Keratinocyte (primary cell): ENCODE measurements around the gene ITGA7. TPM values are rescaled to one million over a fixed set of nuclear protein-coding genes. Genes with fewer than 3 reads are reported as not detected.

Experiments
- DNase-seq: peaks from one replicate; pipeline ENCODE4 v3.0.0-alpha.2; 2011; ENCODE audit warnings: low read depth, missing footprints, low spot score
- FAIRE-seq: peaks from 2 replicates; lab custom pipeline; 2011; peaks lifted over from hg19 to GRCh38; lab: Jason Lieb, UNC
- H2AFZ ChIP-seq: 2 replicates; pipeline ENCODE4 v1.6.0; 2012; ENCODE audit warnings: low read length, control low read depth, inconsistent platforms; ENCODE audit not compliant: control insufficient read depth
- H3K27ac ChIP-seq: 2 replicates; pipeline ENCODE4 v1.5.1; 2011; ENCODE audit warnings: low read length; ENCODE audit not compliant: control insufficient read depth, insufficient read depth
- H3K27me3 ChIP-seq: 3 replicates; pipeline ENCODE4 v1.6.0; 2011; ENCODE audit warnings: low read length; ENCODE audit not compliant: control insufficient read depth, insufficient read depth; ENCODE audit errors: extremely low read depth
- H3K36me3 ChIP-seq, 2 experiments: 2 replicates in 1 of 2; 3 replicates in 1 of 2; pipeline ENCODE4 v1.5.1; 2011; ENCODE audit warnings: low read length in 2 of 2, mild to moderate bottlenecking in 1 of 2; ENCODE audit not compliant: control insufficient read depth in 2 of 2, insufficient read depth in 2 of 2; ENCODE audit errors: extremely low read depth in 1 of 2
- H3K4me1 ChIP-seq: 3 replicates; pipeline ENCODE4 v1.5.1; 2011; ENCODE audit warnings: low read length; ENCODE audit not compliant: control insufficient read depth, insufficient read depth; ENCODE audit errors: extremely low read depth
- H3K4me2 ChIP-seq: 3 replicates; pipeline ENCODE4 v1.6.0; 2011; ENCODE audit warnings: low read depth, low read length; ENCODE audit not compliant: control insufficient read depth, insufficient read depth; ENCODE audit errors: extremely low read depth
- H3K4me3 ChIP-seq, 3 experiments: fragments of 200-600 bp in 1 of 3; sonication (generic) in 1 of 3; 2 replicates in 2 of 3; 3 replicates in 1 of 3; pipeline ENCODE4 v1.5.1; 2011 to 2016; ENCODE audit warnings: low read length in 3 of 3, mild to moderate bottlenecking in 3 of 3, control low read depth in 2 of 3, inconsistent platforms in 1 of 3, low read depth in 1 of 3, mixed read lengths in 1 of 3, mixed run types in 1 of 3, moderate library complexity in 1 of 3; ENCODE audit not compliant: control insufficient read depth in 2 of 3, insufficient read depth in 2 of 3; ENCODE audit errors: extremely low read depth in 1 of 3
- H3K79me2 ChIP-seq: 2 replicates; pipeline ENCODE4 v1.6.0; 2012; ENCODE audit warnings: low read length; ENCODE audit not compliant: control insufficient read depth, insufficient read depth
- H3K9ac ChIP-seq: 3 replicates; pipeline ENCODE4 v1.6.0; 2011; ENCODE audit warnings: low read length; ENCODE audit not compliant: control insufficient read depth, insufficient read depth; ENCODE audit errors: extremely low read depth
- H3K9me1 ChIP-seq: 3 replicates; pipeline ENCODE4 v1.6.0; 2011; ENCODE audit warnings: low read length; ENCODE audit not compliant: control insufficient read depth, insufficient read depth; ENCODE audit errors: extremely low read depth
- H3K9me3 ChIP-seq: 2 replicates; pipeline ENCODE4 v1.5.1; 2012; ENCODE audit warnings: low read depth, low read length; ENCODE audit not compliant: control insufficient read depth
- H4K20me1 ChIP-seq: 3 replicates; pipeline ENCODE4 v1.6.0; 2011; ENCODE audit warnings: low read length; ENCODE audit not compliant: control insufficient read depth, insufficient read depth; ENCODE audit errors: extremely low read depth
- EZH2 ChIP-seq: IDR thresholded peaks from one replicate; pipeline ENCODE4 v1.6.1; 2012; ENCODE audit warnings: inconsistent platforms, mild to moderate bottlenecking, low read length, moderate library complexity
- dilution Hi-C: fragments of 300-500 bp; cut with MboI; formaldehyde crosslinking; loops from one replicate; pipeline ENCODE4 v1.7.0; 2020; ENCODE audit warnings: low sequenced_read_pairs; ENCODE audit not compliant: extremely low pct_ligation_motif_present
- polyA plus RNA-seq, 5 experiments: library from polyadenylated mRNA; depleted of rRNA in 3 of 5; stranded (reverse) in 3 of 5; stranded (forward) in 1 of 5; unstranded in 1 of 5; fragments of >200 nt; gene quantifications; 1 replicate in 1 of 5; 2 replicates in 3 of 5; 3 replicates in 1 of 5; pipeline versions ENCODE4 v1.2.1 to v1.2.3, GENCODE V29; 2011 to 2012; ENCODE audit warnings: missing spikeins in 2 of 5, low read depth in 1 of 5, low replicate concordance in 1 of 5
- TF ChIP-seq, protein P1 (sequence below), 3 experiments: IDR thresholded peaks in 1 of 3; conservative IDR thresholded peaks in 1 of 3; optimal IDR thresholded peaks in 1 of 3; 2 replicates in 2 of 3; 3 replicates in 1 of 3; pipeline versions ENCODE3 to v1.5.1; 2011; ENCODE audit warnings: low read length in 3 of 3, mild to moderate bottlenecking in 3 of 3, moderate library complexity in 2 of 3, control low read depth in 1 of 3, inconsistent platforms in 1 of 3; ENCODE audit not compliant: insufficient read depth in 2 of 3; ENCODE audit errors: extremely low read depth in 1 of 3

ITGA7 gene
- polyA plus RNA-seq, 1 donor (not counting 4 experiments of a cell fraction or from before 2014, with no cell fraction given), result 0.04 TPM

DNA sequence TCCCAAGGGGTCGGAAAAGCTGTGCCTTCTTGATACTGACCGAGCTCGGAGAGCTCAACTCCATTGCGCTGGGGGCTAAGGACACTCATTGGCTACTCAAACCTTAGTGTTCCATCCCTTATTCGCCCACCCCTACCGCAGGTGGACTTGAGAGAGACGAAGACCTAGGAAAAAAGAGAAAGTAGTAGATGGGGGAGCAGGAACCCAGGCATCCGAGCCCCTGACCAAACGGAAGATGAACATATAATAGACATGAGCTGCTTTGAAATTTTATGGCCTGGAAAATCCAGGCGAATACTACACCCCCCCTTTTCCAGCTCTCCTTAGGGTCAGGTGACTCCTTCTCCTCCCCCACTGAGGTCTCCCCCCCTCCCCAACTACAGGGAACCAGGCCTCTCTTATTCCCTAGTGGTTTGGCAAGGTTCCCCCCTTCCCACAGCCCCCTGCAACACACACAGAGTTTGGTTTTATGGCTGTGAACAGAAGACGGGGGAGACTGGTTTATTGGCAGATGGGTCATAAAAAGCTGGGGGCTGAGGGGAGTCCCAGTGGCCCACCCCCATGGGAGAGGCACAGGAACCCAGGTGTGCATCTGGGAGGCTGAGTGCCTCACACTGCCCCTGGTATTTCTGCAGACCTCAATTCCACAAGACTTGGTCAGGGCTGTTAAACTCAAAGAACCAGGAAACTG lies 36.8 kb upstream of the ITGA7 start:
- Histone ChIP-seq H3K27ac (no peak overlapping the region), H3K4me2 (peak overlapping the region; percentile 89), H3K9me3 (no peaks in the 10 kb centered on the region), H2AFZ (no peak overlapping the region), H3K36me3 (peaks cover 0 to 1% of the 10 kb centered on the region in 2 experiments), H3K4me3 (peak overlapping the region; percentile 57 to 74 (median 72)), H3K79me2 (no peaks in the 10 kb centered on the region), H4K20me1 (no peaks in the 10 kb centered on the region), H3K27me3 (no peaks in the 10 kb centered on the region), H3K9ac (no peak overlapping the region), H3K4me1 (peaks cover 8% of the 10 kb centered on the region), H3K9me1 (no peaks in the 10 kb centered on the region)
- FAIRE-seq (peak; percentile 9), DNase-seq (no peak)
- TF ChIP-seq, protein P1, sequence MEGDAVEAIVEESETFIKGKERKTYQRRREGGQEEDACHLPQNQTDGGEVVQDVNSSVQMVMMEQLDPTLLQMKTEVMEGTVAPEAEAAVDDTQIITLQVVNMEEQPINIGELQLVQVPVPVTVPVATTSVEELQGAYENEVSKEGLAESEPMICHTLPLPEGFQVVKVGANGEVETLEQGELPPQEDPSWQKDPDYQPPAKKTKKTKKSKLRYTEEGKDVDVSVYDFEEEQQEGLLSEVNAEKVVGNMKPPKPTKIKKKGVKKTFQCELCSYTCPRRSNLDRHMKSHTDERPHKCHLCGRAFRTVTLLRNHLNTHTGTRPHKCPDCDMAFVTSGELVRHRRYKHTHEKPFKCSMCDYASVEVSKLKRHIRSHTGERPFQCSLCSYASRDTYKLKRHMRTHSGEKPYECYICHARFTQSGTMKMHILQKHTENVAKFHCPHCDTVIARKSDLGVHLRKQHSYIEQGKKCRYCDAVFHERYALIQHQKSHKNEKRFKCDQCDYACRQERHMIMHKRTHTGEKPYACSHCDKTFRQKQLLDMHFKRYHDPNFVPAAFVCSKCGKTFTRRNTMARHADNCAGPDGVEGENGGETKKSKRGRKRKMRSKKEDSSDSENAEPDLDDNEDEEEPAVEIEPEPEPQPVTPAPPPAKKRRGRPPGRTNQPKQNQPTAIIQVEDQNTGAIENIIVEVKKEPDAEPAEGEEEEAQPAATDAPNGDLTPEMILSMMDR (optimal IDR thresholded peaks at IDR 0.05 in 1 of 3, IDR thresholded peaks at IDR 0.05 in 1 of 3, conservative IDR thresholded peaks at IDR 0.05 in 1 of 3; ENCODE audit: extremely low read depth in 1 of 3, insufficient read depth in 2 of 3, low read length in 3 of 3), result no peak
- TF ChIP-seq EZH2, result no peak
- dilution Hi-C loops, result no loop called here

DNA sequence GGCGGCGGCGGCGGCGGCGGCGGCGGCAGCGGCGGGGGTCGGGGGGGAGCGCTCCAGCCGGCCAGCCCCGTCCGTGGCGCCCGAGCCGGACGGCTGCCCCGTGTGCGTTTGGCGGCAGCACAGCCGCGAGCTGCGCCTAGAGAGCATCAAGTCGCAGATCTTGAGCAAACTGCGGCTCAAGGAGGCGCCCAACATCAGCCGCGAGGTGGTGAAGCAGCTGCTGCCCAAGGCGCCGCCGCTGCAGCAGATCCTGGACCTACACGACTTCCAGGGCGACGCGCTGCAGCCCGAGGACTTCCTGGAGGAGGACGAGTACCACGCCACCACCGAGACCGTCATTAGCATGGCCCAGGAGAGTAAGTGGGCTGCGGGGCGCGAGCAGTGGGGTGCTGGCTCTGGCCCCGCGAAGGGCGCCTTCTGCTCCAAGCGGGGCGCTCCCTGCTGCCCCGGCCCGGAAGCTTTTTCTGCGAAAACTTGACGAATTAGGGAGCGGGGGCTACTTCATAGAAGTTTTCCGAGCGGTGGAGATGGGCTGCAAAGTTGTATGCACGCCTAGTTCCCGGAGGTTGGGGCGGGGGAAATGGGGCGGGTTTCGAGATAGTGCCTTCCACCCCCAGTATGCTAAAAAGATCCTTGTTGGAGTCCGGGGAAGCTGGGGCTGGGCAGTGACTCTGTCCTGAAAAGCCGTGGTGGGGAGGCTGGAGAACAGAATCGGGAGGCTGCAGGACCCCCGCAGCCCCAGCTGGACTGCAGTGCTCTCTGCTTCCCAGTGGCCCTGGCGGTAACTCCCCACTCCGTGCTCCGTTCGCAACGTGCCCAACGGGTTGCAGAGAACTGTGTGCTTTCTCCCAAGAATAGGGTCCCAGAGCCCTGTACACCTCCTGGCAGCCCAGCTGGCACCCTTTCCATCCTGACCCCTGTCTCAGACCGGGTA lies 36.0 kb upstream of the ITGA7 start:
- Histone ChIP-seq H3K4me1 (peaks cover 8% of the 10 kb centered on the region), H3K4me2 (peak overlapping the region; percentile 89), H3K9ac (no peak overlapping the region), H3K9me3 (no peaks in the 10 kb centered on the region), H3K79me2 (no peaks in the 10 kb centered on the region), H4K20me1 (no peaks in the 10 kb centered on the region), H3K36me3 (peaks cover 0 to 1% of the 10 kb centered on the region in 2 experiments), H2AFZ (peak overlapping the region; percentile 85), H3K4me3 (peak overlapping the region; percentile 57 to 74 (median 72)), H3K9me1 (no peaks in the 10 kb centered on the region), H3K27me3 (no peaks in the 10 kb centered on the region), H3K27ac (no peak overlapping the region)
- dilution Hi-C loops, result no loop called here
- no peak for TF ChIP-seq EZH2
- TF ChIP-seq, protein P1 (optimal IDR thresholded peaks at IDR 0.05 in 1 of 3, IDR thresholded peaks at IDR 0.05 in 1 of 3, conservative IDR thresholded peaks at IDR 0.05 in 1 of 3; ENCODE audit: extremely low read depth in 1 of 3, insufficient read depth in 2 of 3, low read length in 3 of 3), result peak in 2 of 3 experiments; percentile 20 to 37
- DNase-seq (no peak), FAIRE-seq (no peak)
